NCI-H345 (cell line): ENCODE measurements around the gene TEX52.
A peak's percentile ranks its signal among the peaks of the same experiment; 100 is the strongest.

Source experiments
- DNase-seq: peaks from one replicate; lab custom pipeline; 2025; lab: John Stamatoyannopoulos, UW

Gene TEX52

GRCh38 chr12:2829275-2829674 lies 27.6 kb downstream of the TEX52 start:
- DNase-seq, result no peak

- no peak for DNase-seq
These were observed 29.9 kb downstream of the TEX52 start for GRCh38 chr12:2826721-2827515.

GRCh38 chr12:2826036-2826435 lies 30.8 kb downstream of the TEX52 start:
- no peak for DNase-seq

- DNase-seq, result no peak
These were observed 31.7 kb downstream of the TEX52 start for GRCh38 chr12:2825132-2825531.

GRCh38 chr12:2824541-2824940 lies 32.3 kb downstream of the TEX52 start:
- DNase-seq, result no peak

- no peak for DNase-seq
These were observed 33.4 kb downstream of the TEX52 start for GRCh38 chr12:2823483-2823882.

GRCh38 chr12:2820432-2820831 lies 36.4 kb downstream of the TEX52 start:
- DNase-seq, result no peak

GRCh38 chr12:2819810-2820209 lies 37.0 kb downstream of the TEX52 start:
- no peak for DNase-seq

GRCh38 chr12:2813214-2814185 lies 43.3 kb downstream of the TEX52 start:
- peak; percentile 38 for DNase-seq

- peak; percentile 99 for DNase-seq
These were observed 44.3 kb downstream of the TEX52 start, which contains the start of gene ITFG2 for GRCh38 chr12:2812290-2813213. TSS of gene ITFG2 (plus strand) at chr12:2812668. CDS start at chr12:2812761, 93 bp downstream.

GRCh38 chr12:2811801-2812200 lies 45.0 kb downstream of the TEX52 start:
- no peak for DNase-seq

- DNase-seq, result no peak
These were observed 50.1 kb downstream of the TEX52 start for GRCh38 chr12:2806700-2807099.

- no peak for DNase-seq
These were observed 51.7 kb downstream of the TEX52 start for GRCh38 chr12:2805143-2805520.

- peak; percentile 53 for DNase-seq
These were observed 52.3 kb downstream of the TEX52 start for GRCh38 chr12:2804393-2805142.

- no peak for DNase-seq
These were observed 53.0 kb downstream of the TEX52 start for GRCh38 chr12:2803635-2804392.

GRCh38 chr12:2801044-2801783 lies 55.6 kb downstream of the TEX52 start:
- no peak for DNase-seq

- no peak for DNase-seq
These were observed 56.7 kb downstream of the TEX52 start for GRCh38 chr12:2800046-2800570.
